Heart right ventricle (tissue), 16 donors: ENCODE data around the gene CATSPER4. TPM values are rescaled to one million over a fixed set of nuclear protein-coding genes. Genes with fewer than 3 reads are reported as not detected.
A peak's percentile ranks its signal among the peaks of the same experiment; 100 is the strongest.

Source experiments
- ATAC-seq, 8 donors: fragments of 200-7000 bp; cut with Tn5 transposase; one replicate each; pipeline ENCODE4 v1.9.1; 2020; ENCODE audit warnings: mild to moderate bottlenecking in 8 of 8, moderate library complexity in 8 of 8, moderate number of reproducible peaks in 1 of 8
- DNase-seq, 2 donors: peaks; one replicate each; pipeline ENCODE4 v3.0.0-alpha.2; 2020
- H3K27ac ChIP-seq, 10 donors: fragments of 200-600 bp; sonication (generic) in 2 of 10; one replicate each; pipeline versions ENCODE4 v1.5.0 to v1.8.0; 2020 to 2022; ENCODE audit warnings: mild to moderate bottlenecking in 3 of 10
- H3K27me3 ChIP-seq, 7 donors: fragments of 200-600 bp; one replicate each; pipeline ENCODE4 v1.8.0; 2021 to 2022; ENCODE audit warnings: mild to moderate bottlenecking in 2 of 7
- H3K36me3 ChIP-seq, 9 donors: fragments of 200-600 bp; sonication (generic) in 1 of 9; one replicate each; pipeline versions ENCODE4 v1.5.0 to v1.8.0; 2020 to 2022; ENCODE audit warnings: mild to moderate bottlenecking in 2 of 9
- H3K4me1 ChIP-seq, 9 donors: fragments of 200-600 bp; sonication (generic) in 1 of 9; one replicate each; pipeline versions ENCODE4 v1.5.0 to v1.8.0; 2020 to 2022; ENCODE audit warnings: mild to moderate bottlenecking in 4 of 9
- H3K4me3 ChIP-seq, 10 donors: fragments of 200-600 bp; sonication (generic) in 2 of 10; one replicate each; pipeline versions ENCODE4 v1.5.0 to v1.8.0; 2020 to 2022; ENCODE audit warnings: mild to moderate bottlenecking in 7 of 10, moderate library complexity in 2 of 10
- H3K9me3 ChIP-seq, 11 donors: fragments of 200-600 bp in 10 of 11; sonication (generic) in 2 of 11; one replicate each; pipeline versions ENCODE4 v1.5.0 to v1.8.0; 2013 to 2022; ENCODE audit warnings: mild to moderate bottlenecking in 2 of 11, control low read depth in 1 of 11, moderate library complexity in 1 of 11
- WGBS, 2 donors: extraction: QIAGEN DNeasy Blood & Tissue Kit; methylation state at CpG; one replicate each; pipeline ENCODE4 v1.1.7; 2013; ENCODE audit warnings: inconsistent platforms in 1 of 2; 5-methylcytosine and 5-hydroxymethylcytosine counted together
- intact Hi-C, 10 donors: fragments of 100-400 bp; cut with DNase I; formaldehyde crosslinking; loops; one replicate each; pipeline versions ENCODE4 v1.11.1 to v1.14.2; 2022
- polyA plus RNA-seq, 2 donors: library from polyadenylated mRNA; stranded (reverse); fragments of 200-250 nt; gene quantifications; one replicate each; pipeline ENCODE4 v1.2.3, GENCODE V29; 2013
- total RNA-seq, 10 donors: library from RNA; stranded (reverse); fragmentation: NEBNext Ultra II Directional in 3 of 10; extraction: Animal tissue kit (Norgen Biotek cat#: 25700) in 3 of 10; gene quantifications; one replicate each; pipeline versions ENCODE4 v1.2.1 to v1.2.4, GENCODE V29; 2021 to 2023
- TF ChIP-seq, protein P1 (sequence below), 9 donors: fragments of 200-600 bp; sonication (generic) in 2 of 9; IDR thresholded peaks; one replicate each; pipeline versions ENCODE4 v1.5.0 to v1.8.0; 2021 to 2022; ENCODE audit warnings: antibody characterized with exemption in 9 of 9, mild to moderate bottlenecking in 5 of 9, moderate library complexity in 1 of 9
- donor health status: Arrhythmogenic right ventricular cardiomyopathy.
- donor health status: ischemic (EF 13 %, LVEDD 7.1; RV severe dilation, severe dysfunction).
- donor health status: healthy with polysubstance abuse.
- donor health status: DM: no; HTN: yes; CAD: no.
- donor health status: DM: no; HTN: no; CAD: no.
- donor health status: ischemic (EF 25% LVEDD 6.9; RV normal size, moderate dysfunction).
- donor health status: ischemic (EF 25% LVEDD 5.7; RV mildly dilated, moderate dysfunction).
- donor health status: healthy.
- donor health status: DM: yes; HTN: yes; CAD: no.
- donor health status: Ischemic cardiomyopathy.
- donor health status: ischemic (EF 35%, LVEDD 5.7; RV mildly dilated, moderate dysfunction).
- donor health status: nonischemic (EF 11% LVEDD 7.7; RV severe dilation, severe dysfunction).
- donor health status: DM: yes; HTN: yes; CAD: no.
- donor health status: PGD.
- donor health status: ischemic (EF 29% LVEDD 5.4; RV normal size, mild dysfunction).
- donor health status: nonischemic (EF 23%, LVEDD 6.1; RV moderate dilation, normal function).

CATSPER4 gene
- total and polyA plus RNA-seq, 12 donors = not detected

GRCh38 chr1:26171084-26172072, 19.0 kb upstream of the CATSPER4 start, which contains the start of gene ZNF593OS:
Gene ZNF593OS (minus strand): TSS chr1:26171832. CDS start chr1:26171661, 171 bp downstream.
- Histone ChIP-seq H3K27me3 (no peaks in the 10 kb centered on the region), H3K4me1 (peaks cover 5 to 30% (median 16%) of the 10 kb centered on the region in 9 donors), H3K9me3 (no peaks in the 10 kb centered on the region), H3K27ac (no peak within 1 kb of the TSS), H3K4me3 (peak within 1 kb of the TSS in 7 of 10 donors; percentile 63 to 93 (median 86)), H3K36me3 (peaks cover 0 to 8% (median 0%) of the 10 kb centered on the region in 9 donors)
- ATAC-seq (no peak), DNase-seq (no peak)
- TF ChIP-seq, protein P1, sequence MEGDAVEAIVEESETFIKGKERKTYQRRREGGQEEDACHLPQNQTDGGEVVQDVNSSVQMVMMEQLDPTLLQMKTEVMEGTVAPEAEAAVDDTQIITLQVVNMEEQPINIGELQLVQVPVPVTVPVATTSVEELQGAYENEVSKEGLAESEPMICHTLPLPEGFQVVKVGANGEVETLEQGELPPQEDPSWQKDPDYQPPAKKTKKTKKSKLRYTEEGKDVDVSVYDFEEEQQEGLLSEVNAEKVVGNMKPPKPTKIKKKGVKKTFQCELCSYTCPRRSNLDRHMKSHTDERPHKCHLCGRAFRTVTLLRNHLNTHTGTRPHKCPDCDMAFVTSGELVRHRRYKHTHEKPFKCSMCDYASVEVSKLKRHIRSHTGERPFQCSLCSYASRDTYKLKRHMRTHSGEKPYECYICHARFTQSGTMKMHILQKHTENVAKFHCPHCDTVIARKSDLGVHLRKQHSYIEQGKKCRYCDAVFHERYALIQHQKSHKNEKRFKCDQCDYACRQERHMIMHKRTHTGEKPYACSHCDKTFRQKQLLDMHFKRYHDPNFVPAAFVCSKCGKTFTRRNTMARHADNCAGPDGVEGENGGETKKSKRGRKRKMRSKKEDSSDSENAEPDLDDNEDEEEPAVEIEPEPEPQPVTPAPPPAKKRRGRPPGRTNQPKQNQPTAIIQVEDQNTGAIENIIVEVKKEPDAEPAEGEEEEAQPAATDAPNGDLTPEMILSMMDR (IDR thresholded peaks at IDR 0.05) = no peak
- intact Hi-C loops = loop anchor here in 4 of 10 donors (5.0 to 10.0 kb wide), 5 partner anchors 53 to 153 kb away; partner anchors contain the start of genes CD52 (in 1 of the 4) and CEP85 (in 1 of the 4)
- 92 to 93% methylated on average over 34 of the region's 34 CpGs for whole genome bisulfite sequencing, 2 donors

DNA sequence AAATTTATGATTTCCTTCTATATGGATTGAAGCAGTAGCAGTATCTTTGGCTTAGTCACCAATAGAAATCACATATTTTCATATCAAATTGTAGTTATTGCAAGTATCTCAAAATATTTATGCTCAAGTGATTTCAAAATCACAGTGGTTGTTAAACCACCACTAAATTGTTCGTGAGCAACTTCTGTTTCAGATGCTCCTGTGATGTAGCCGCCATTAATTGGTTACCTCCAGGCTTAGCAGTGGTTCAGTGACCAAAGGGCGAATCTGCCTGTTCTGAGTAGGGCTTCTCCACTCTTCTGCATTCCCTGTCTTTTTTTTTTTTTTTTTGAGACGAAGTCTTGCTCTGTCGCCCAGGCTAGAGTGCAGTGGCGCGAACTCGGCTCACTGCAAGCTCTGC, 15.1 kb upstream of the CATSPER4 start:
- H3K27me3 ChIP-seq = no peaks in the 10 kb centered on the region
- no peak overlapping the region for H3K4me3 ChIP-seq
- intact Hi-C loops = loop anchor here in 3 of 10 donors (10.0 kb wide), 4 partner anchors 49 to 149 kb away; partner anchors contain the start of genes CD52 (in 1 of the 3) and CEP85 (in 1 of the 3)
- no peaks in the 10 kb centered on the region for H3K9me3 ChIP-seq
- DNase-seq = no peak
- H3K4me1 ChIP-seq = peaks cover 4 to 18% (median 10%) of the 10 kb centered on the region in 9 donors
- H3K27ac ChIP-seq = no peak overlapping the region
- 90% methylated on average over 8 of the region's 8 CpGs for WGBS, 2 donors
- no peak for ATAC-seq
- H3K36me3 ChIP-seq = peaks cover 0 to 8% (median 0%) of the 10 kb centered on the region in 9 donors
- TF ChIP-seq, protein P1 (IDR thresholded peaks at IDR 0.05) = no peak

GRCh38 chr1:26177182-26177684, 13.2 kb upstream of the CATSPER4 start, which contains the start of gene CNKSR1:
Gene CNKSR1 (plus strand): TSS chr1:26177491. CDS start chr1:26177548, 57 bp downstream.
- intact Hi-C loops = loop anchor here in 3 of 10 donors (10.0 kb wide), 4 partner anchors 48 to 148 kb away; partner anchors contain the start of genes CD52 (in 1 of the 3) and CEP85 (in 1 of the 3)
- Histone ChIP-seq H3K27me3 (no peaks in the 10 kb centered on the region), H3K36me3 (no peaks in the 10 kb centered on the region), H3K4me1 (peaks cover 0 to 6% (median 0%) of the 10 kb centered on the region in 9 donors), H3K9me3 (no peaks in the 10 kb centered on the region), H3K27ac (no peak within 1 kb of the TSS), H3K4me3 (no peak within 1 kb of the TSS)
- ATAC-seq (peak in 3 of 8 donors; percentile 34 to 66 (median 52)), DNase-seq (no peak)
- WGBS, 2 donors = 40 to 56% methylated on average over 21 of the region's 21 CpGs
- TF ChIP-seq, protein P1 (IDR thresholded peaks at IDR 0.05) = no peak

DNA sequence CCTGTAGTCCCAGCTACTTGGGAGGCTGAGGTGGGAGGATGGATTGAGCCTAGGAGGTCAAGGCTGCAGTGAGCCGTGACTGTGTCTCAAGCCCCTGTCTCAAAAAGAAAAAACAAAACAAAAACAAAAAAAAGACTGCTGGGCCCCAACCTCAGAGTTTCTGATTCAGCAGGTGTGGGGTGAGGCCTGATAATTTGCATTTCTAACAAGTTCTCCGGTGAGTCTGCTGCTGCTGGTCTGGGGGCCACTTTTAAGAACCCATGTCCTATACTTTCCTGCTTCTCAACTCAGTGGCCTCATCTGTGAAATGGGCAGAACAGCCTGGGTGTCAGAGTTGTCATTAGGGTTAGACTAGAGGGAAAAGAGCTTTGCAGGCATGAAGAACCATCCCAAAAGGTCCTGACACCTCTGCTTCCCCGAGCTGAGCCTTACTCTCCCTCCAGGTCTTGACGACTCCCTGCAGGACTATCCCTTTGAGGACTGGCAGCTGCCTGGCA, 10.3 kb upstream of the CATSPER4 start:
- TF ChIP-seq, protein P1 (IDR thresholded peaks at IDR 0.05) = no peak
- Histone ChIP-seq H3K27me3 (no peaks in the 10 kb centered on the region), H3K4me3 (no peak overlapping the region), H3K36me3 (no peaks in the 10 kb centered on the region), H3K27ac (no peak overlapping the region), H3K9me3 (no peaks in the 10 kb centered on the region), H3K4me1 (peaks cover 0 to 8% (median 0%) of the 10 kb centered on the region in 9 donors)
- 80 to 84% methylated on average over 4 of the region's 4 CpGs for WGBS, 2 donors
- DNase-seq (no peak), ATAC-seq (no peak)
- intact Hi-C loops = loop anchor here in 1 of 10 donors (10.0 kb wide), 1 partner anchor 145 kb away; no protein-coding TSS in a partner anchor
